HG03066 (cell line): ENCODE results near the gene ESRP2.
A peak's percentile ranks its signal among the peaks of the same experiment; 100 is the strongest.

Source experiments
- ATAC-seq: cut with Tn5 transposase; IDR thresholded peaks from one replicate; pipeline ENCODE4 v1.9.1; 2021; ENCODE audit warnings: low read depth; ENCODE audit not compliant: unreplicated experiment

The ESRP2 gene

GRCh38 chr16:68242926-68243858 is 7.3 kb upstream of the ESRP2 start:
- ATAC-seq, result no peak

GRCh38 chr16:68242085-68242484 is 6.2 kb upstream of the ESRP2 start:
- no peak for ATAC-seq

DNA sequence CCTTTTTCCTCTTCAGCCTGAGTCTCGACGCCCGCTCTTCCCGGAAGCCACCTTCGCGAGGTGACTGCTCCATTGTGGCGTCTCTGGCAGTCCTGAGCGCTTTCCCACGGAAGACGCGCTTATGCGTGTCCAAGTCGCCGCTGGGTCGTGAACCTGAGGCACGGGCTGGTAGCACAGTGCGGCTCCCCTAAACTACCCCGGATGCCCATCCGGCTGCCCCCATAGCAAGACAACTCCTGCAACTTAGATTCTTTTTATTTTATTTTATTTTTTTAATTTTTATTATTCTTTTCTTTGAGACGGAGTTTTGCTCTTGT is 2.1 kb upstream of the ESRP2 start:
- ATAC-seq, result peak; percentile 16

DNA sequence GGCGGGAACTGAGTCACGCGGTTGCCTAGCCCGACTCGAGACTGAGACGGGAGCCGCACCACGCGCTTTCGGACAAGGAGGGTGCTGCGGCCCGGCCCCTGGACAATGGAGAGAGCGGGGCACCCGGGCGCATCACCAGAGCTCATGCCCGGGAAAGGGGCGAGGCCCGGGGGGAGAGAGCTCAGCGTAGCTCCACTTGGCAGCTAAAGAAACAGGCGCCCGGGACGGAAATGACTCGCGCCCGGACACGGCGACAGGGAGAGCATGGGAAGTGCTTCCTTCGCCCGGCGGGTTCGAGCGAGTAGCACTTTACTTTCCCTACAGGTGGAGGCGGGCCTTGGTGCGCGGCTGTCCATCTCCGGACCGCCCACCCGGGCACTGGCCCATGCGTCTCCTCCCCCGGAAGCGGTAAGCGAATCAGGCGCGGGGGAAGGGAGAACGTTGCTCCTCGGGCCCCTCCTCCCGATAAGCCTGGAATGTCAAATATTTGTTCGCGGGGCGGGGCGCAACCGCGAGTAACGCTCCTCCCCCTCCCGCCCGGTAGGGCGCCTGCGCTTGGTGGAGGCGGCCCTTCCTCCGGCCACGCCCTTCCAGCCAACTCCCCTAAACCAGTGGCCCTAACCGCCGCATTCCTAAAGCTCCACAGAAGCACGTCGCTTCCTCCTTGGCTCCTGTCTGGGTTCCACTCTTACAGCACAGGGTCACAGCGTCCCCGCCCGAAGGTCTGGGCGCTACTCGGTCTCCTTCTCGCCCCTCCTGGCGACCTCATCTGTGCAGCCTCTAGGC is 1.5 kb upstream of the ESRP2 start:
- ATAC-seq, result peak; percentile 86

- no peak for ATAC-seq
These were observed 907 bp upstream of the ESRP2 start for GRCh38 chr16:68236826-68237242.

DNA sequence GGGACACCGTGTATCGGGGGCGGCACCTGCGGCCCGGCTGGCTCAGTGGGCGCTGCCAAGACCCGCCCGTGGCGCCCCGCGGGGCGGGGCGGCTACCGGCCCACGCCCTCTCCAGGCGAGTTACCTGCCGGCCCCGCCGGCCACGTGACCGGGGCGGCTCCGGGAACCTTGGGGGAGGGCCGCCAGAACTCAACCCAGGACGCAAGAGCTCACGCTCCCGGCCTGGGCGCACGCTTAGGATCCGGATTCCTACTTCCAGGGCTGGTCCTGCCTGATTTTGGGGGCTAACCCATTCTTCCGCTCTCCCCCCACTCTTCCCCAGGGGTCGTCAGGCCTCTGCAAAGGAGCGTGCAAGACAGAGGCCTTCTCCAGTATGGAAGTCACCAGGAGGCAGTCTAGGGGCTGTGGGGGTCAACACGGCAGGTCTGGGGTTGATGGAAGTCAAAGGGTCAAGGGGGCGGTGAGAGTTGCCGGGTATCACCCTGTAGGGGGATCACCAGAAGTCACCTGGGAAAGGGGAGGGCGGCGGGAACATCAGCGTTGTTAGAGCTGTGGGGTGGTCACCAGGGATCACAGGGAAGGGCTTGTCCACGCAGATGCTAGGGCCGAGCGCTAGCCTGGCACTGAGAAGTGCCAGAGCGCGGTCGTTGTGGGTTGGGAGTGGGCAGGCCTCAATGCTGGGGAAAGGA is 354 bp upstream of the ESRP2 start:
- no peak for ATAC-seq

- no peak for ATAC-seq
These were observed 630 bp downstream of the ESRP2 start for GRCh38 chr16:68235108-68235886.

- ATAC-seq, result no peak
These were observed 1.5 kb downstream of the ESRP2 start for GRCh38 chr16:68234188-68235107.

DNA sequence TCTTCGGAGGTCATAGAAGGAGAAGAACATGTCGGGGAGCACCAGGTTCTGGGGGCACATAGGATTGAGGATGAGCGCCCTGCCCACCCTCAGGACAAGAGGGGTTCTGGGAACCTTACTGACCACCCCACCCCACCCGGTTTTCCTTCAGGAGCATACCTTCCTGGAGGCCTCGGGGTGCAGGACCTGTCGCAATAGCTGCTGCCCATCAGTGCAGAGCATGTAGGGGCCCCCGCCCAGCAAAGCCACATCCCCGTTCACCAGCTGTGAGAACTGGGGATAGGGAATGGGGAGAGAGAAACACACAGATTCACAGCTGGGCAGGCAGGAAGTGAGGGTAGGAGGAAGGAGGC is 2.1 kb downstream of the ESRP2 start:
- no peak for ATAC-seq

DNA sequence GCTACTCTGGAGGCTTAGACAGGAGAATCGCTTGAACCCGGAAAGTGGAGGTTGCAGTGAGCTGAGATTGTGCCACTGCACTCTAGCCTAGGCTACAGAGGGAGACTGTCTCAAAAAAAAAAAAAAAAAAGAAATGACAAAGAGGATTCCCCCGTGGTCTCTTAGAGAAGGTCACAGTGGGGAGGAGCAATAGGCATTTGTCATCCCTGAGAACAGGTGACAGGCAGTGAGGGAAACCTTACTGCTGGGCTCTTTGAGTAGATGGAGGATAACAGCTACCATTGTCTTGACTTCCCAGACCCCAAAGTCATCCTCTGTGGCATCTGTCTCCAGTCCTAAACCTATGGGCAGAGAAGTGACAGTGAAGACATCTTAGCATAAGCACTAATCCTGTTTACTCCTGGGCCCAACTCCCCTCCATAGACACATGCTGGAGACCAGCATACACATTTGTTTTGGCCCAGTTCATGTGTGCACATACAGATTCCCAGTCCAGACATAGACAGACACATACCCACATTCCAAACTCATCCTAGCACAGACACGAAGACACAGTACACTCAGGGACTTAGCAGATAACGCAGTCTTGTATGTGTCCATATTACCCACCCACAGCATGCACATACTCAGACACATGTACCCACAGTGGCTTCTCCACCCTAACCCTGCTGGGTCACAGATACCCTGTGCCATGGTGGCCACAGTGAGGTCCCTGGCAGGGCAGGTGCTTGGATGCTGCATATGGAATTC is 2.7 kb downstream of the ESRP2 start:
- ATAC-seq, result no peak

GRCh38 chr16:68232335-68232734 is 3.6 kb downstream of the ESRP2 start:
- no peak for ATAC-seq

GRCh38 chr16:68231384-68232136 is 4.4 kb downstream of the ESRP2 start:
- no peak for ATAC-seq

DNA sequence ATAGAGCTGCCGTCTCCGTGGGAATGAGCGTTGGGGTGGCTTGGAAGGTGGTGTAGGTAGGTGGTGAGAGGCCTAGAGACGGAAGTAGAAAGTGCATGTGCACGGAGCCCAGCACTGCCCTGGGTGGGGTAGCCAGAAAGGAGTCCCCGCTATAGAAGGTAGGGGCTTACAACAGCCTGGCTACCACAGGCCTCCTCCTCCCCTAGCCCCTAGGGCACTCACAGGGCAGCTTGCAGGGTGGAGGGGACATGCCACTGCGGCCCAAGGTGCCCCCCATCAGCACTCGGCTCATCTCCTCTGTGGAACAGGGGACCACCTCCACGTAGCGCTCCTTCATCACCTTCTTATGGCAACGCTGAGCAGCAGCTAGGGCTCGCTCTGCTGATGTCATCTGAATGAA is 5.0 kb downstream of the ESRP2 start:
- ATAC-seq, result no peak

GRCh38 chr16:68230176-68230571 is 5.8 kb downstream of the ESRP2 start:
- no peak for ATAC-seq

- no peak for ATAC-seq
These were observed 6.3 kb downstream of the ESRP2 start for GRCh38 chr16:68229431-68230175.

GRCh38 chr16:68228652-68229051 is 7.3 kb downstream of the ESRP2 start:
- no peak for ATAC-seq

DNA sequence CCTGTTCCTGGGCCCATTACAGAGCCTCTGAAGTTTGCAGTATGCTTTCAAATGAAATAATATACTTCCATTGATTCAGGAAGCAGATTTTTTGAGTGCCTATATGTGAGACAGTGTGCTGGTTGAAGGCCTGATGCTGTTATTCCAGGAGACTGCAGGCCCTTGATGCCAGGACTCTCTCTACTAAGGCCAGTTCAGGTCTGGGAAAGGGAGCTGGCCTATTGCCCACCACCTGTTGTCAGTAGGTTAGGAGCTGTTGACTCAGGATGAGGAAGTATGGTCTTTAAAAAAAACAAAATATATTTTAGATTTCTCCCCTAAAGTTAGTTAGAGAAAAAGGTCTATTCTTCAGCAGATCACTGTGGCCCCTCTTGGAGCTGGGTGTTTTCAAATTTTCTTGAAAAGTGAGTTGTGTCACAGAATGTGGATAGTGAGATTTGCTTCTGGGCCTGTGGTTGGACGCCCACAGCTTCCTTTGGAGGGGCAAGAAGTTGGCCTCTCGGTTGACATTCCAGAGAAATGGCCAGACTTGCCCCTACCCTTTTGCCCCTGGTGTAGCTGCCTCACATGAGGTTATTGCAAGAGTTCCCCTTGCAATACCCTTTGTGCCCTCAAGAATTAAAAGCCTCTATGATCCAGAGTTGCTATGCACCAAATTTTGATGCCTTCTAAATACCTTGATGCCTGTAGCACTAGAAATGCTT is 7.9 kb downstream of the ESRP2 start:
- no peak for ATAC-seq
